NCI-H226 (cell line): ENCODE results near the gene NRXN3.

ENCODE experiments used
- DNase-seq: peaks from one replicate; pipeline ENCODE4 v3.0.0-alpha.2; 2015

Gene NRXN3

DNA sequence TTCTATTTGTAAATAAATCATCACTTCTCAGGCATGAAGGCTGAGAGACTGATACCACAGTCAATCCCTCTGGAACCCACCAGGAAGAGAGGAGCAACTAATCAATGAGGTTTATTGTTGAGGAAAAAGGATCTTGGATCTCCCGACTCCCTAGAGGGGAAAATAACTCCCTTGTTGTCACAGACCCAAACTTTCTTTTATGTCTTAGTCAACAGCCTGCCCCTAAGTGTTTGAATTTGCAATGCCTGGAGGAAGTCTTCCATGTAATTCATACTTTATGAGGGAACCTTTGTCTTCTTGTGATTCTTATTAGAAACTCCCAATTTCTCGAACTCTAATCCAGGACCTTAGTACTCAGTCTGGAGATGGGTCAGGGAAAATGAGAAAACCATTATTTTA lies 1235.3 kb downstream of the NRXN3 start:
- DNase-seq, result no peak

GRCh38 chr14:79407572-79407971 lies 1237.4 kb downstream of the NRXN3 start:
- no peak for DNase-seq

DNA sequence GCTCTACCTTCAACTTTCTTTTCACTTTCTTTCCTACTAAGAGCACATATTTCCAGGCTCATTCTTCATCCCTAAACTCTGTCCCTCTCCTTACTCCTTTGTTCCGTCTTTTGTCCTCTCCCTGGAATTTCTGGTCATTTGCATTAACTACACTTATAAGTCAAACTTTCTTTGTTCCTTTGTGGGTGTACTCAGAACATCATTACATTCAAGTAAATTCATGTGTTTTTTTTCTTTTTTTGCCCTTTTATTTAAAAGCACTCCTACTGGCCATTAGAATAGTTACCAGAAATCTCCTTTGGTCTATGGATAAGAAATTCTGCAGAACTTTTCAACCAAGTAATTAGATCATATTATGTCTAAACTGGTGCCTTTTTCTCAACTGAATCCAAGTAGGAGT lies 1238.5 kb downstream of the NRXN3 start:
- no peak for DNase-seq

DNA sequence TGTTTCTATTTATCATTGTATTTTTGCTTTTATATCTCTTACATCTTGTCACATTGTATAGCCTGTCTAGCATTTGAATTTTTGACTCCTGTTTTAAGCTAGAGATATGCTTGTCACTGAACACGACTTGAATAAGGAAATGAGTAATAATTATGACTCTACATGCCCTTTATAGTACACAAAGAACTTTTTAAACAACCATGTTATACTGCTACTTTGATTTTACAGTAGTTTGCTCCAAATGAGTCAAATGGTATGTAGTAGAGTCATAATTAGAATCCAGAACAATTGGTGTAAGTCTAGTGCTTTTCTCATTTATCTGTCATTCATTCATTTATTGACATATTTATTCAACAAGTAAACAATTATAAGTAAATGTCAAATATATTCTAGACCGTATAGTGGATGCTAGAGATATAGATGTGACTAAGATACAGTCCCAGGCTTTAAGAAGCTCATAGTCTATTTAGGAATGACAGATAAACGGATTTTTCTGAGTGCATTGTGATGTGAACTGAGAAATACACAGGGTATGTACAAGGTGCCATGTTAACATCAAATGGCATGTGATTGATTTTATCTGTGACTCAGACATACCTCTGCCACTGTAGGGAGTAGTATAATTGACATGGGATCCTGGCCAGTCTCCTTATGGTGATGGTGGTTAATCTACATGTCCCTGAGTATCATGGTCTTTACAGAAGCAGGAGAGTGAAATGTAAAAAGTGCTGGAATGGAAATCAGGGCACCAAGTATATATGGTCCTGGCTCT lies 1241.4 kb downstream of the NRXN3 start:
- no peak for DNase-seq

- no peak for DNase-seq
Measured at GRCh38 chr14:79412822-79413221, 1242.6 kb downstream of the NRXN3 start.

GRCh38 chr14:79413734-79414428 lies 1243.7 kb downstream of the NRXN3 start:
- no peak for DNase-seq

GRCh38 chr14:79415726-79416125 lies 1245.6 kb downstream of the NRXN3 start:
- DNase-seq, result peak; percentile 39

- peak; percentile 25 for DNase-seq
Measured at GRCh38 chr14:79417961-79418360, 1247.8 kb downstream of the NRXN3 start.

DNA sequence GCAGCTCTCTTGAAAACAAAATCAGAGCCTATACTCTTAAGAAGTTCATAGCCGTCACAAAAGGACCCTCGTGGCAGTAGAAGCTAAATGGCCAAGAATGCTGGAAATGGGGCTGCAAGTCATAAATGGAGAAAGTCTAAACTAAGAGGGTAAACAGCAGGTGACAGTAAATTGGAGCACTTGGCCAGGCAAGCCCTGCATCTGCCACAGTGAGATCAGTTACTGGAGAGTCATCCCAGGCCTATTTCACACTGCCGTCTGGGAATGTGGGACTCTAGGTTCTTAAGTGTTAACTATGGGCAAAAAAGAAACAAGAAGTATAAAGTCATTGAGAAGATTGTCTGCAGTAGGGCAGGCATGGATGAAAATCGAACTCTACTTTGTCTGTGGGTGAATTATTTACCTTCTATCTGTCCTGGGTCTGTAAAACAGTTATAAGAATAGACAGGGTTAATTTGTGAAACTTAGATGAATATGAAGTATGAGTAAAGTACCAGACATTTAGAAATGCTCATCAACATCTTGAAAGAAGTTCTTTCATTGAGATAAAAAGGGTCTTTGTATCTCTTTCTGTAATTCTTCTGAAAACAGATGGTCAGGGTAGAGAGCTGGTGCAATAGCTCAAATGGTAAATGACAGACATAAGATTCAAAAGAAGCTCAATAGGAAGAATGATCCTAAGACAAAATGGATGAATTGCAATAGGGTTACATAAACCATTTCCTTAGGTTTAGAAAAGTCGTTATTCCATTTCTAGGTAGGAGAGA lies 1248.7 kb downstream of the NRXN3 start:
- DNase-seq, result no peak

- DNase-seq, result peak; percentile 76
Measured at GRCh38 chr14:79419571-79420327, 1249.6 kb downstream of the NRXN3 start.

GRCh38 chr14:79420725-79421124 lies 1250.6 kb downstream of the NRXN3 start:
- DNase-seq, result no peak

- DNase-seq, result no peak
Measured at GRCh38 chr14:79421811-79422210, 1251.6 kb downstream of the NRXN3 start.

- DNase-seq, result no peak
Measured at GRCh38 chr14:79424462-79424861, 1254.3 kb downstream of the NRXN3 start.

- no peak for DNase-seq
Measured at GRCh38 chr14:79426103-79426755, 1256.1 kb downstream of the NRXN3 start.

- no peak for DNase-seq
Measured at GRCh38 chr14:79432640-79433039, 1262.5 kb downstream of the NRXN3 start.

GRCh38 chr14:79436335-79436734 lies 1266.2 kb downstream of the NRXN3 start:
- DNase-seq, result no peak

GRCh38 chr14:79437951-79438350 lies 1267.8 kb downstream of the NRXN3 start:
- DNase-seq, result no peak

- DNase-seq, result no peak
Measured at GRCh38 chr14:79438696-79439342, 1268.6 kb downstream of the NRXN3 start.

- no peak for DNase-seq
Measured at GRCh38 chr14:79442786-79443185, 1272.6 kb downstream of the NRXN3 start.

DNA sequence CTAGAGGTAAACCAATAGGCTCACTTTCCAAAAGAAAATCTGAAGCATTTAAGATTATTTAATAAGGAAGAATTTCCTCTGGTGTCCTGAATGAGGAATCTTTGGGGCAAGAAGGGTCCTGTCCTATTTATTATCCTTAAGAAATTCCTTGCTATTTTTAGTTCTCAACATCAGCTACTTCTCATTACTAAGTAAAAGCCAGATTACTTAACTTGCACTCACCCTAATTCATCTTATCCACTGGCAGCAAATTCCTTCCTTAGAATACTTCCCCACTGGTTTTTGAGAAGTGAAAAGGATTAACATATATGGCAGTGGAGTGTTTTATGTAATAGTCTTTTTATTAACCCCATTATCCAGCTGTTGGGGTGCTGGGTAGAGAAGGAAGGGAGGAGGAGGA lies 1273.4 kb downstream of the NRXN3 start:
- DNase-seq, result no peak

GRCh38 chr14:79448960-79449359 lies 1278.8 kb downstream of the NRXN3 start:
- no peak for DNase-seq

GRCh38 chr14:79451601-79452000 lies 1281.4 kb downstream of the NRXN3 start:
- DNase-seq, result no peak
